Thyroid gland (tissue), 4 donors: ENCODE results near the gene LIMS2. TPM values are rescaled to one million over a fixed set of nuclear protein-coding genes. Genes with fewer than 3 reads are reported as not detected.

Source experiments
- DNase-seq, 2 donors: peaks; one replicate each; pipeline ENCODE4 v3.0.0-alpha.2; 2019
- H3K27ac ChIP-seq, 3 donors: fragments of 200-600 bp; sonication (generic); 1 replicate in 2 of 3; 2 replicates in 1 of 3; pipeline ENCODE4 v1.5.1; 2016 to 2019; ENCODE audit warnings: mild to moderate bottlenecking in 1 of 3, moderate library complexity in 1 of 3
- H3K27me3 ChIP-seq: fragments of 200-600 bp; sonication (generic); one replicate; pipeline ENCODE4 v1.5.1; 2019
- H3K36me3 ChIP-seq, 2 donors: fragments of 200-600 bp; sonication (generic); one replicate each; pipeline ENCODE4 v1.5.1; 2016 to 2019
- H3K4me1 ChIP-seq, 2 donors: fragments of 200-600 bp; sonication (generic); one replicate each; pipeline ENCODE4 v1.5.1; 2017 to 2019
- H3K4me3 ChIP-seq, 3 donors: fragments of 200-600 bp; sonication (generic); replicated peaks in 1 of 3; 1 replicate in 2 of 3; 2 replicates in 1 of 3; pipeline ENCODE4 v1.5.1; 2016; ENCODE audit warnings: mild to moderate bottlenecking in 1 of 3
- H3K9me3 ChIP-seq: fragments of 200-600 bp; sonication (generic); one replicate; pipeline ENCODE4 v1.5.1; 2017
- CTCF ChIP-seq, 6 experiments: fragments of 200-600 bp in 3 of 6; fragments of 450-650 bp in 3 of 6; sonication (generic) in 3 of 6; IDR thresholded peaks; one replicate each; pipeline ENCODE4 v1.5.1; 2016 to 2019; ENCODE audit warnings: antibody characterized with exemption in 6 of 6, mild to moderate bottlenecking in 2 of 6, inconsistent platforms in 1 of 6, moderate library complexity in 1 of 6
- POLR2A ChIP-seq, 2 donors: fragments of 450-650 bp; IDR thresholded peaks; one replicate each; pipeline ENCODE4 v1.6.1; 2017; ENCODE audit warnings: antibody characterized with exemption in 2 of 2, mild to moderate bottlenecking in 2 of 2, moderate library complexity in 1 of 2
- WGBS, 2 donors: methylation state at CpG; one replicate each; pipeline ENCODE4 v1.1.5; 2017; 5-methylcytosine and 5-hydroxymethylcytosine counted together
- intact Hi-C: fragments of 100-400 bp; cut with DNase I; formaldehyde crosslinking; loops from one replicate; pipeline ENCODE4 v1.15.1; 2023
- total RNA-seq, 4 donors: library from RNA; depleted of rRNA; stranded (reverse); fragments of >200 nt; gene quantifications; one replicate each; pipeline ENCODE4 v1.2.3, GENCODE V29; 2016

Gene LIMS2
- total RNA-seq, 4 donors from 2014 or later = 9.1 to 27.8 (median 14.2) TPM

GRCh38 chr2:127701193-127701650 is 25.9 kb upstream of the LIMS2 start, which contains the start of gene SFT2D3:
Gene SFT2D3, plus strand, starts transcription at chr2:127701497. Its CDS starts 32 bp downstream, at chr2:127701529.
- Histone ChIP-seq H3K9me3 (no peaks in the 10 kb centered on the region), H3K4me3 (peak within 1 kb of the TSS; percentile 37 to 59 (median 39)), H3K4me1 (peaks cover 27 to 34% of the 10 kb centered on the region in 2 donors), H3K27me3 (no peaks in the 10 kb centered on the region), H3K27ac (peak within 1 kb of the TSS; percentile 90 to 91 (median 91)), H3K36me3 (peaks cover 0 to 2% of the 10 kb centered on the region in 2 donors)
- intact Hi-C loops = no loop called here
- 0% methylated on average over 15 to 20 of the region's 44 CpGs for WGBS, 2 donors
- DNase-seq = peak; percentile 91 to 93
- TF ChIP-seq POLR2A (IDR thresholded peaks at IDR 0.05) (peak; percentile 78 to 94), CTCF (IDR thresholded peaks at IDR 0.05) (peak in 1 of 6 experiments; percentile 9)

- 49 to 59% methylated on average over 17 of the region's 17 CpGs for WGBS, 2 donors
- peak overlapping the region; percentile 37 to 59 (median 39) for H3K4me3 ChIP-seq
- H3K9me3 ChIP-seq = no peaks in the 10 kb centered on the region
- TF ChIP-seq POLR2A (IDR thresholded peaks at IDR 0.05) (no peak), CTCF (IDR thresholded peaks at IDR 0.05) (no peak)
- peak overlapping the region; percentile 90 to 91 (median 91) for H3K27ac ChIP-seq
- H3K4me1 ChIP-seq = peaks cover 27 to 34% of the 10 kb centered on the region in 2 donors
- intact Hi-C loops = no loop called here
- peak; percentile 20 to 27 for DNase-seq
- H3K27me3 ChIP-seq = no peaks in the 10 kb centered on the region
- H3K36me3 ChIP-seq = no peaks in the 10 kb centered on the region
These were observed 25.3 kb upstream of the LIMS2 start for GRCh38 chr2:127700527-127701192.

GRCh38 chr2:127698553-127699355 is 23.4 kb upstream of the LIMS2 start:
- intact Hi-C loops = no loop called here
- TF ChIP-seq CTCF (IDR thresholded peaks at IDR 0.05) (no peak), POLR2A (IDR thresholded peaks at IDR 0.05) (no peak)

GRCh38 chr2:127697482-127698180 is 22.3 kb upstream of the LIMS2 start:
- peaks cover 8 to 13% of the 10 kb centered on the region in 2 donors for H3K4me1 ChIP-seq
- H3K27me3 ChIP-seq = no peaks in the 10 kb centered on the region
- H3K36me3 ChIP-seq = no peaks in the 10 kb centered on the region
- H3K4me3 ChIP-seq = no peak overlapping the region
- WGBS, 2 donors = 93 to 95% methylated on average over 17 to 21 of the region's 21 CpGs
- TF ChIP-seq POLR2A (IDR thresholded peaks at IDR 0.05) (no peak), CTCF (IDR thresholded peaks at IDR 0.05) (no peak)
- intact Hi-C loops = no loop called here
- no peak overlapping the region for H3K27ac ChIP-seq
- DNase-seq = no peak
- H3K9me3 ChIP-seq = no peaks in the 10 kb centered on the region

More at GRCh38 chr2:127698553-127699355, 23.4 kb upstream of the LIMS2 start:
- no peaks in the 10 kb centered on the region for H3K36me3 ChIP-seq
- 93% methylated on average over 27 of the region's 27 CpGs for WGBS, 2 donors
- no peaks in the 10 kb centered on the region for H3K27me3 ChIP-seq
- H3K27ac ChIP-seq = no peak overlapping the region
- H3K4me1 ChIP-seq = peaks cover 19 to 24% of the 10 kb centered on the region in 2 donors
- H3K9me3 ChIP-seq = no peaks in the 10 kb centered on the region
- DNase-seq = no peak
- no peak overlapping the region for H3K4me3 ChIP-seq
